C4-2B (cell line): ENCODE data around the gene COPG2.
"Not testable (repeated sequence)": the region's sequence is repeated elsewhere in the genome, so short reads cannot be mapped to it uniquely, and the experiment has no call there.

ENCODE experiments used
- H3K27ac ChIP-seq: fragments of 450-650 bp; 2 replicates; pipeline ENCODE4 v1.5.1; 2017
- ZFX ChIP-seq: fragments of 450-650 bp; IDR thresholded peaks from 2 replicates; pipeline ENCODE4 v1.6.1; 2017
- TF ChIP-seq, protein P1 (sequence below): fragments of 450-650 bp; conservative IDR thresholded peaks from 2 replicates; pipeline ENCODE4 v1.5.1; 2017; ENCODE audit warnings: mild to moderate bottlenecking

The COPG2 gene

DNA sequence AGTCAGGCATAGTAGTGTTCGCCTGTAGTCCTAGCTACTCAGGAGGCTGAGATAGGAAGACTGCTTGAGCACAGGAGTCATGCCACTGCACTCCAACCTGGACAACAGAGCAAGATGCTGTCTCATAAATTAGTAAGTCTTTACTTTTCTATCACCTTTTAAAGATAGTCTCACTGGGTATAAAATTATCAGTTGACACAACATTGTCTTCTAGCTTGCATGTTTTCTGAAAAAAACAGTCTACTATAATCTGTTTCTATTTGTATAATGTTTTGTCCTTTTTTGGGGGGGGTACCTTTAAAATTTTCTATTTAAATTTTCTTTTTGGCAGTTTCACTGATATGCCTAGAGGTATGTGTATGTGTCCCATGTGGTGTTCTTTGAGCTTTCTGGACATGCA, 39.6 kb downstream of the COPG2 start:
- TF ChIP-seq, protein P1, sequence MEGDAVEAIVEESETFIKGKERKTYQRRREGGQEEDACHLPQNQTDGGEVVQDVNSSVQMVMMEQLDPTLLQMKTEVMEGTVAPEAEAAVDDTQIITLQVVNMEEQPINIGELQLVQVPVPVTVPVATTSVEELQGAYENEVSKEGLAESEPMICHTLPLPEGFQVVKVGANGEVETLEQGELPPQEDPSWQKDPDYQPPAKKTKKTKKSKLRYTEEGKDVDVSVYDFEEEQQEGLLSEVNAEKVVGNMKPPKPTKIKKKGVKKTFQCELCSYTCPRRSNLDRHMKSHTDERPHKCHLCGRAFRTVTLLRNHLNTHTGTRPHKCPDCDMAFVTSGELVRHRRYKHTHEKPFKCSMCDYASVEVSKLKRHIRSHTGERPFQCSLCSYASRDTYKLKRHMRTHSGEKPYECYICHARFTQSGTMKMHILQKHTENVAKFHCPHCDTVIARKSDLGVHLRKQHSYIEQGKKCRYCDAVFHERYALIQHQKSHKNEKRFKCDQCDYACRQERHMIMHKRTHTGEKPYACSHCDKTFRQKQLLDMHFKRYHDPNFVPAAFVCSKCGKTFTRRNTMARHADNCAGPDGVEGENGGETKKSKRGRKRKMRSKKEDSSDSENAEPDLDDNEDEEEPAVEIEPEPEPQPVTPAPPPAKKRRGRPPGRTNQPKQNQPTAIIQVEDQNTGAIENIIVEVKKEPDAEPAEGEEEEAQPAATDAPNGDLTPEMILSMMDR: no peak
- no peak for TF ChIP-seq ZFX
- no peak overlapping the region for H3K27ac ChIP-seq

DNA sequence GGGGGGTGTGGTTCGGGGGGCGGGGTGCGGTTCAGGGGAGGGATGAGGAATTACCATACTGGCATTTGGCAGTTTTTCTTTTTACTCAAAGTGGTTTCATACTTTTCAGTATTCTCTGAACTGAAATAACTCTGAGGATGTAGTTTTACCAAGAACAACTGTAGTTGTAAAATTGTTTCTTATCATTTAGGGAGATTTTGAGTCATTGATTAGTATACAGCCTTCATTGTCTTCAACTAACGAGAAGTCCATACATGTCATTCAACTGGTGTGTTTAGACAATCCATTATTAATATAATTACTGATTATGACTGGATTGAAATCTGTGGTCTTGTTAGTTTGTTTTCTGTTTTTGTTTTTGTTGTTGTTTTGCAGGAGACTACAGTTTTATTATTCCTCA, 40.8 kb downstream of the COPG2 start:
- no peak overlapping the region for H3K27ac ChIP-seq
- TF ChIP-seq, protein P1: no peak
- TF ChIP-seq ZFX: no peak

DNA sequence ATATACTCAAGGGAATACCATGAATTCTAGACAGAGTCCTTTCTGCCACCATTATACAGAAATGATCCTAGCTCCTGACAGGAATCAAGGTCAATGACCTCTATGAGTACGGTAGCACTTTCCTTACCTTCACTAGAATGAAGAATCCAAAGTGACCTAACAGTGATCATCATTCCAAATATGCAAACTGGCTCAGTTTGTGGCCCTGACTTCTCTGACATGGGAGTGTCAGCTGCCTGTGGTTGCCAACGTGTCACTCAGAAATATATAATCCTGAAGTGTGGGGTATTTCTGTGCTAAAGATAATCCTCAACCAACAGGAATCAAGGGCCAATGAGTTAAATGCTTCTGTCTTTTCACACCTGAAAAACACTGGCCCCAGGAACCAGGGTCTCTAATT, 45.7 kb downstream of the COPG2 start:
- TF ChIP-seq, protein P1: no peak
- TF ChIP-seq ZFX: no peak
- no peak overlapping the region for H3K27ac ChIP-seq

DNA sequence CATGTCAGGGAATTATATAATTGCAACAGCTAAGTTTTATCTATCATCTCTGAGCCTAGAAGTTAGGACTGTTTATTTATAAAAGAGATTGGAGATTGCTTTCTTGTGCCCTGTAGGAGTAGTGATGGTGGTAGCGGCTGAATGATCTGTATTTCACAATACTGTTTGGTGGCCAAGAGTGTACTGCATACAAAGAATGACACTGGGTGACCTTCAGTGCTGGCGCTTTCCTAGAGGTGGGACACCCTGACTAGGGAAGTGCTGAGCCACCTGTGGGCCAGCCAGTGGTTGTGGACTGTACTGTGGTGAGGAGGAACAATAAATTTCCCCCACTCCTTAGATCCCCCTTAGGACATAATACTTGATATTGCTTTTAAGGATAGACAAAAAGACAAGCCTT, 53.0 kb downstream of the COPG2 start:
- H3K27ac ChIP-seq: no peak overlapping the region
- no peak for TF ChIP-seq ZFX
- TF ChIP-seq, protein P1: no peak

DNA sequence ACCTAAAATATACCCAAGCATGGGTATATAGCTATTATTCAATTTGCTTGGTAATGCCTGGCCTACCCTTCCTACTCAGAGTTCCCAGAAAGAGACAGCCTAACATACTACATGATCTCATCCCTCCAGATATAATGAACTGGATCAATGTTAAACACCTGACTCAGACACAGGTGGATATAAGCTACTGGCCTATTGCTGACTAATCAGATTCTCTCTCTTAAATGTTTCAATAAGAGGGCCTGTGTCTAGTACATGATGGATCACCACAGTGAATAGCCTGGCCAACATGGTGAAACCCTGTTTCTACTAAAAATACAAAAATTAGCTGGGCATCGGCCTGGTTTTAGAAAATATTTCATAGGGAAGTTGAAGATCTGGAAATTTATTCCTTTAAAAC, 54.1 kb downstream of the COPG2 start:
- TF ChIP-seq ZFX: no peak
- TF ChIP-seq, protein P1: no peak
- H3K27ac ChIP-seq: no peak overlapping the region

DNA sequence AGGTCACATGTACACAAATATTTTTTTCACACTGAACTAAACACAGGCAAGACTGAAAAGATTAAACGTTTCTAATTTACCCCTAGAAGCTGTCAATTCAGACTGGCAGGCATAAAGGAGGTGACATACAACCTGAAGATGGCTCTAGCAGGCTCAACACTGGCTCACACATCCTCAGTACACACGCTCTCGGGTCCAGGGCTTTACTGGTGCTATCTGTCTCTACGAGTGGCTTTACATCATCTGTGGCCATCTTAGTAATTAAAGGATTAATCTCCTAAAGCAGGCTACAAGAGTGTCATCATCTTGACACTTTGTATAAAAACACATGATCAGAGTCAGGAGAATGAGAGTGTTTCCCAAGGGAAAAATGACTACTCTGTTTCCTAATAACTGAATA, 57.3 kb downstream of the COPG2 start:
- TF ChIP-seq ZFX: no peak
- TF ChIP-seq, protein P1: no peak
- H3K27ac ChIP-seq: no peak overlapping the region

DNA sequence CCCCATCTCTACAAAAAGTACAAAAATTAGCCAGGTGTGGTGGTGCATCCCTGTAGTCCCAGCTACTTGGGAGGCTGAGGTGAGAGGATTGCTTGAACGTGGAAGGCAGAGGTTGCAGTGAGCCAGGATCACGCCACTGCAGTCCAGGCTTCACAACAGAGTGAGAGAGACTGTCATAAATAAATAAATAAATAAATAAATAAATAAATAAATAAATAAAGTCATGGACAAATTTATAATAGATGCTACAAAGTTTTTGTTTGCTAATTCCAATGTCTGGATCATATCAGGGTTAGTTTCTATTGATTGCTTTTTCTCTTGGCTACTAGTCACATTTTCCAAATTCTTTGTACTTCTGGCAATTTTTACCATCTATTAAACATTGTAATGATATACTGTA, 61.5 kb downstream of the COPG2 start:
- H3K27ac ChIP-seq: not testable (repeated sequence)

DNA sequence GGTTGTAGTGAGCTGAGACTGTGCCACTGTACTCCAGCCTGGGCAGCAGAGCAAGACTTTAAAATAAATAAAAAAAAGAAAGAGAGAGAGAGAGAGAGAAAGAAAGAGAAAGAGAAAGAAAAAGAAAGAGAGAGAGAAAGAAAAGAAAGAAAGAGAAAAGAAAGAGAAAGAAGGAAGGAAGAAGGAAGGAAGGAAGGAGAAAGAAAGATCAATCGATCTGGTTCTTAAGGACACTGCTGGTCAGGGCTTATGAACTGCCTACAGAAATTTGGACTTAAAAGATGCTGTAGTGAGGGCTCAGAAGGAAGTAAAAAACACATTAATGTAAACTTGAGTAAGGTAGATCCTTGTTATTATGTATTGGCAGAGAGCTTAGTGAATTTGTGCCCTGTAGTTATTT, 62.4 kb downstream of the COPG2 start:
- TF ChIP-seq, protein P1: no peak
- no peak for TF ChIP-seq ZFX
- no peak overlapping the region for H3K27ac ChIP-seq
